Measurements from ENCODE around the gene TPCN2.

DNA sequence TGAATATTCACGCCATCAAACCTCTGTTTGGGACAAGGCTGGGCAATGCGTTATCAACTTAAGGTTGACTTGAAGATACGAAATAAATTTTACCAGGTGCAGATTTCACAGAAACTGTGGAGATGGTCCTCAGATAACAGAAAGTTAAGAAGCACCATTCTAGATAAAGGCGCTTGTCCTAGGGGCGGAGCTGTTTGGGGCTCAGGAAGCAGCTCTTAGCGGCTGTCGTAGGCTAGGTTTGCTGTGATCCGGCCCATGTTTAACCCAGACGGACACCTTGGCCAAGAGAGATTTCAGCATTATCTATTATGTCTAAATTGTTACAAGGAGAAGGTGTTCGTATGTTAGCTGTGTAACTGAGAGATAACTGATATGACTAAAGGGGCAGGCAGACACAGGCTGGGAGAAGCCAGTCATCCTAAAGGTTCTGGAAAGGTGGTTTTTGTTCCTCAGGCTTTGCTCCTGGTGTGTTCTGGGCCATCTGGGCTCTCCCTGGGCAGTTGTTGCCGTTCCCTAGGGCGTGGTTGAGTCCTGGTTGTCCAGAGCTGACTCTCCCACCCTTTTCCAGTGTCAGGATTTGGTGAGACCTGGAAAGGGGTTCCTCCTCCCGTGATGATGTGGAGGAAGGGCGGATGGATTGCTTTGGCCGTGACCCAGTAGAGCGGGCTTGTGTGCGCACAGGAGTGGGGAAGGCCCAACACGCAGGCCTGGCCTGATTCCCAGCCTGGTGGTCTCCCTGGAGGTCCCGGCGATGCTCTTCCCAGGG lies 25.8 kb downstream of the TPCN2 start:
- TF ChIP-seq POLR2AphosphoS5 (IDR thresholded peaks at IDR 0.05; ENCODE audit: borderline replicate concordance, low read depth, low read length), result no peak
- TF ChIP-seq EZH2 (IDR thresholded peaks at IDR 0.05), result no peak
- no peak for TF ChIP-seq FOXP2 (optimal IDR thresholded peaks at IDR 0.05; ENCODE audit: control extremely low read depth, extremely low read length, insufficient read depth)
